GM18511 (cell line): ENCODE measurements around the gene ADIPOR2.

Source experiments
- ATAC-seq: cut with Tn5 transposase; IDR thresholded peaks from one replicate; pipeline ENCODE4 v1.9.1; 2021; ENCODE audit warnings: mild to moderate bottlenecking, moderate library complexity; ENCODE audit not compliant: unreplicated experiment

ADIPOR2 gene

GRCh38 chr12:1827826-1828805 is 137.2 kb downstream of the ADIPOR2 start:
- no peak for ATAC-seq

GRCh38 chr12:1828856-1829255 is 138.0 kb downstream of the ADIPOR2 start:
- no peak for ATAC-seq

GRCh38 chr12:1829306-1829900 is 138.5 kb downstream of the ADIPOR2 start:
- no peak for ATAC-seq

GRCh38 chr12:1830401-1830845 is 139.6 kb downstream of the ADIPOR2 start:
- no peak for ATAC-seq

- no peak for ATAC-seq
Measured at GRCh38 chr12:1830981-1831963, 140.4 kb downstream of the ADIPOR2 start.

- no peak for ATAC-seq
Measured at GRCh38 chr12:1832801-1833595, 142.1 kb downstream of the ADIPOR2 start.

GRCh38 chr12:1833596-1834028 is 142.7 kb downstream of the ADIPOR2 start:
- ATAC-seq = no peak

- ATAC-seq = no peak
Measured at GRCh38 chr12:1834186-1834925, 143.5 kb downstream of the ADIPOR2 start.

GRCh38 chr12:1835211-1836131 is 144.6 kb downstream of the ADIPOR2 start:
- no peak for ATAC-seq

- no peak for ATAC-seq
Measured at GRCh38 chr12:1836241-1836803, 145.5 kb downstream of the ADIPOR2 start.

GRCh38 chr12:1836854-1837421 is 146.1 kb downstream of the ADIPOR2 start:
- ATAC-seq = no peak

- ATAC-seq = no peak
Measured at GRCh38 chr12:1837541-1838204, 146.8 kb downstream of the ADIPOR2 start.
